Urinary bladder (tissue), 4 donors: Measurements from ENCODE around the gene COA8. TPM values are rescaled to one million over a fixed set of nuclear protein-coding genes. Genes with fewer than 3 reads are reported as not detected.
A peak's percentile ranks its signal among the peaks of the same experiment; 100 is the strongest.

ENCODE experiments used
- DNase-seq: peaks from one replicate; pipeline ENCODE4 v3.0.0-alpha.2; 2015; ENCODE audit errors: extremely low spot score
- H3K27ac ChIP-seq: one replicate; pipeline ENCODE4 v1.5.1; 2013; ENCODE audit warnings: low read depth, mild to moderate bottlenecking, moderate library complexity
- H3K36me3 ChIP-seq: one replicate; pipeline ENCODE4 v1.6.1; 2013; ENCODE audit warnings: mild to moderate bottlenecking, moderate library complexity; ENCODE audit not compliant: insufficient read depth
- H3K4me1 ChIP-seq: one replicate; pipeline ENCODE4 v1.6.1; 2013; ENCODE audit warnings: mild to moderate bottlenecking, moderate library complexity; ENCODE audit not compliant: insufficient read depth
- H3K4me3 ChIP-seq: one replicate; pipeline ENCODE4 v1.5.1; 2013; ENCODE audit warnings: low read depth, low read length
- WGBS: extraction: QIAGEN DNeasy Blood & Tissue Kit; methylation state at CpG from one replicate; pipeline ENCODE4 v1.1.7; 2013; 5-methylcytosine and 5-hydroxymethylcytosine counted together
- polyA plus RNA-seq: library from polyadenylated mRNA; stranded (reverse); fragments of 200-250 nt; gene quantifications from one replicate; pipeline ENCODE4 v1.2.3, GENCODE V29; 2013
- total RNA-seq: library from RNA; depleted of rRNA; stranded (reverse); fragments of >200 nt; gene quantifications from one replicate; pipeline ENCODE4 v1.2.3, GENCODE V29; 2014
- donor health status: healthy with polysubstance abuse.
- donor health status: healthy.

Gene COA8
- total and polyA plus RNA-seq, 2 donors: 37.0 to 52.4 TPM

DNA sequence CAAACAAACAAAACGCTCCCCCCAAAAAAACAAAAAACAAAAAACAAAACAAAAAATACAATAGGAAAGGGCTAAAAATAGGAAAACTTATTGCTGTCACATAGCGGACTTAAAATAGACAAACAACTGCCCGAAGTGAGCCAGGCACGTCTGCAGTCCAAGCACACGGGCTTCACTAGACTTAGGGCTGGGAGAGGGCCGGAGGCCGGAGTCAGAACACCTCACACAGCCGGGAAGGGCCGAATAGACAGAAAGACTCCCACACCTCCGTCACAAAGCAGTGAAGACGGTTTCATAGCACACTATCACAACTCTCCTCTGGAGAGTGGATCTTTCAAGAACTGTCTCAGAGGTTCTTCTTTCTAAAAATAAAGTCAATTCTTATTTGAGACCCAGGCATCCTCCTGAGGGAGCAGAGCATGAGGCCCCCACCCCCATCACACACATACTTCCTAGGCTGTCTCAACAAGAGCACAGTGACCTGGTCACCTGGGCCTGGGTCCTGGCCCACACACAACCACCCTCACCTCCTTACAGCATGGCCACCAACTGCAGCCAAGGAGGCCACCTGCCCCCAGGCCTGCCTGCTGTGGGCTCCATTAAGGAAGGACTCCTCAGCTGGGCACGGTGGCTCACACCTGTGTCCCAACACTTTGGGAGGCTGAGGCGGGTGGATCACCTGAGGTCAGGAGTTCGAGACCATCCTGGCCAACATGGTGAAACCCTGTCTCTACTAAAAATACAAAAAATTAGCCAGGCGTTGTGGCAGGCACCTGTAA lies 7.0 kb upstream of the COA8 start:
- Histone ChIP-seq H3K36me3 (no peaks in the 10 kb centered on the region), H3K4me3 (no peak overlapping the region), H3K4me1 (peaks cover 1% of the 10 kb centered on the region), H3K27ac (no peak overlapping the region)
- 75% methylated on average over 15 of the region's 15 CpGs for WGBS
- no peak for DNase-seq

DNA sequence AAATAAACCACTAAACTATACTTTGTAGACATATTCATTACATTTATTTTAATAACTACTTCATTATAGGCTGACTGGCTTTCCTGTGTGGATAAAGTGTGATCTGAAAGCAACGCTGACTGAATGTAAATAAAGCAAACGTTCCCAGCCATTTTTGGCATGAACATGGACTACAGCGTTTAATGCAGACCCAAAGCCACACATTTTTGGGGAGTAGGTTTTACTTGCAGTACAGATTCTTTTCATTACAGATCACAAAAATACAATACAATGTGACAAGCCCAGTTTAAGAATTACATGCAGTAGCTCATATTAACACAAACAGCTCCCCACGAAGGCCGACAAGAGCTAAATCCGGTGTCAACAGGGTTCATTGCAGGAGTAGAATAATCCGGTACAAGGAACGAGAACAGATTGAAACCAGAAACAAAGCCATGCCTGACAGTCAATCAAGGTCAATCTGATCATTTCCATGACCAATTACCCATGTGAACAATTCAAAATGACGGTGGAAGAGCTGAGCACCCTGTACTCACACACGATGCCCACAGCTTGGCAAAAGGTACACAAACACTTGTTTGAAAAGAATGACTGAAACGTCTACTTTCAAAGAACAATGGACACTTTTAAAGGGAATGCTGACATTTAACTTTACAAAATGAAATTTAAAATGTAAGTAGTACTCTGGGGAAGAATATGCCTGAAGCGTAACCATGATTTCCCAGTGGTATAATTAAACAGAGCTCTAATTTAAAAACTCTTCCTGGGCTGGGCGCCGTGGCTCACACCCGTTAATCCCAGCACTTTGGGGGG lies 5.6 kb upstream of the COA8 start:
- no peaks in the 10 kb centered on the region for H3K36me3 ChIP-seq
- DNase-seq: no peak
- WGBS: 45% methylated on average over 15 of the region's 15 CpGs
- H3K27ac ChIP-seq: no peak overlapping the region
- no peak overlapping the region for H3K4me3 ChIP-seq
- H3K4me1 ChIP-seq: peaks cover 1% of the 10 kb centered on the region

DNA sequence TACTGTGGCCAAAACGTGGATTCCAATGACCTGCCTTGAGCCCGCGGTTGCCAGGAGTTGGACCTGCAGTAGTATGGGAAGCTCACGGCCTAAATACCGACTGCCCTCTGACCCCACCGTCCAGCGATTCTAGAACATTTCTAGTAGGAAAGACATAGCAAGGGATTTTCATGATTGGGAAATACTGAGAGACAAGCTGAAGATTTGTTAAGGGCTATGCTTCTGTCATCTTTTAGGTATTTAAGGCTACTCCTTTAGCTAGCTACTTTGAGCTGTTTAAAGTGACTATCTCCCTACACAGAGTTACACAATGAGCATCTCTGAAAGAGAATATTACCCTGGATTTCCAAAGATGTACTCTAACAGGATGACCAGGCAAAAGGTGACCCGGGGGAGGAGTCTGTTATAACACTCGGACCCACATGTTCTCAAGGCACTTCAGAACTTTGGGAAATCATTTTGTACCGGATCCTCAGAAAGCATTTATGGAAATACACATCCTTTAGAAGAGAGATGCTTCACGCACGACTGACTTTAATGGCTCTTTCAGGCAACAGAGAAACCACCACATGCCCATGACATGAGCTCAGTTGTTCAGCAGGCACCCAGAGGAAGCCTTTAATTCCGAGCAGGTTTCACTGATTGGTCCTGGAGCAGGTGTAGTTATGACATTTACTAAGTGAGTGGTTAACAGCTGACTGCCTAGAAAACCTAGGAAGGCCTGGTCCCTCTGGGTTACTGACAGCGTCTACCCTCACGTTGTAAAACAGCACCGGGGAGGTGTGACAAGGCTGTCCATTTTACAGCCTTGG lies 4.5 kb upstream of the COA8 start:
- H3K4me1 ChIP-seq: peaks cover 1% of the 10 kb centered on the region
- DNase-seq: no peak

DNA sequence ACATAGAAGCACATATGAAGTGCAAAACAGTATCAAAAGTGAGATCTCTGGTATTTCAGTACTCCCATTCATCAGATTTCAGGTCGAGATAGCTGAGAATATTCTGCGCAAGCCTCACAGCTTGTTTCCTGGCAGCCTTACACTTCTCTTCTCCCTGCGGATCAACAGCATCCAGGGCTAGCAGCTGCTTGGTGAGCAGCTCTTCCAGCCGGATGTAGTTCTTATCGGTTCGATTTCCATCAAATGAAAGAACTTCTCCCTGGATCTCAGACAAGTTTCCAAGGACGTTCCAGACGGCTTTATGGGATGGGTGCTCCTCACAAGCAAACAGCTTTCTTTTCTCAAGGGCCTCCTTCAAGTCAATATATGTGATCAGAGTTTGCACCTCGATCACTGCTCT lies 3.0 kb upstream of the COA8 start:
- H3K27ac ChIP-seq: no peak overlapping the region
- H3K36me3 ChIP-seq: no peaks in the 10 kb centered on the region
- peaks cover 3% of the 10 kb centered on the region for H3K4me1 ChIP-seq
- 62% methylated on average over 9 of the region's 9 CpGs for WGBS
- DNase-seq: no peak
- H3K4me3 ChIP-seq: no peak overlapping the region

More for the DNA sequence above, 4.5 kb upstream of the COA8 start:
- H3K27ac ChIP-seq: peak overlapping the region; percentile 28
- H3K36me3 ChIP-seq: no peaks in the 10 kb centered on the region
- no peak overlapping the region for H3K4me3 ChIP-seq
- WGBS: 74% methylated on average over 16 of the region's 16 CpGs

DNA sequence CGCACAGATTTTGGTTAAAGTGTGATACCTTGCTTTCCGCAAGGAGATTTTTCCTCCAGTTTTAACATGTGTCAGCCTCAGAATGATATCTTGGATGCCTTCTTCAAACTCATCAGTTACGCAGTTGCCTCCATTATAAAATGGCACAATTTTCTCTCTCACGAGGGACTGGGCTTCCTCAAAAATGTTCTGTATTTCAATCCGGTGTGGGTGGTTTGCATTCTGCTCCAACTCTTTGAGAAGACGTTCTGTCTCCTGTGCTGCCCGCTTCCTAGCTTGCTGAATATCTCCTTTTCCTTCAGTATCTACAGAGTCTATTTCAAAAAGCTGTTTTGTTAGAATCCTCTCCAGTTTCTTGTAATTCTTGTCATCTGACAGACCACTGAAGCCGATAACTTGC lies 2.1 kb upstream of the COA8 start:
- no peaks in the 10 kb centered on the region for H3K36me3 ChIP-seq
- WGBS: 74% methylated on average over 8 of the region's 8 CpGs
- no peak overlapping the region for H3K27ac ChIP-seq

DNA sequence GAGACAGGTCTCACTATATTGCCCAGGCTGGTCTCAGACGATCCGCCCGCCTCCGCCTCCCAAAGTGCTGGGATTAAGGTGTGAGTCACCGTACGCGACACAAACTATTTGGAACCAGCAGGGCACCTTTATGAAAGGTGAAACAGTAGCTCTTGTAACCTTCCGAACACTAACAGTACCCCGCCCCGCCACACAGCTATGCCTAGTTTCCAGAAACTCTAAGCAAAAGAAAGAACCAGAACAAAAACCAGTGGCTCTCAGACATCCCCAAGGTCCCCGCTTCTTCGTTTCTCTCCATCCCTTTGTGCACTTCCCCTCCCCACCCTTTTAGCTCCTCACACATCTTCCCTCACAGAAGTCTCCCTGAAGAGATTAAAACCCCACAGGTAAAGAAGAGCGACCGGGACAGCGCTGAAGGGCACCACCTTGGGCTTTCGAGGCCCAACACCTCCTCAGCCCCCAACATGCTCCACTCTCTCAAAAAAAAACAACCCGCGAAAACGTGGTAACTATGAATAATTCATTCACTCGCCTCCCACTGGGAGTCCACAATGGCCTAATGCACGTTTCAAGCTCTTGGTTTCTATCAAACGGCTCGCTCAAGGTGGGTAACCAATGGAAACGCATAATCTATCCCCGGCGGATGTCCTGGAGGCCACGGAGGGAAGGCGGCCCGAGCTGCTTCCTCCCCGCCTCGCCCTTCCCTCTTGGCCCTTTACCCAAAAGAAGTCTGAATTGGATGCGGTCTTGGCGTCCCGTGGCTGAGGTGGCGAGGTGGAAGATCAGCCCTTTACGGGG lies 1.2 kb upstream of the COA8 start:
- peak overlapping the region; percentile 92 for H3K27ac ChIP-seq
- WGBS: 4% methylated on average over 36 of the region's 36 CpGs
- no peak for DNase-seq
- H3K4me1 ChIP-seq: peaks cover 3% of the 10 kb centered on the region
- peak overlapping the region; percentile 93 for H3K4me3 ChIP-seq
- H3K36me3 ChIP-seq: no peaks in the 10 kb centered on the region

More for the DNA sequence above, 2.1 kb upstream of the COA8 start:
- Histone ChIP-seq H3K4me1 (peaks cover 3% of the 10 kb centered on the region), H3K4me3 (no peak overlapping the region)
- DNase-seq: no peak

DNA sequence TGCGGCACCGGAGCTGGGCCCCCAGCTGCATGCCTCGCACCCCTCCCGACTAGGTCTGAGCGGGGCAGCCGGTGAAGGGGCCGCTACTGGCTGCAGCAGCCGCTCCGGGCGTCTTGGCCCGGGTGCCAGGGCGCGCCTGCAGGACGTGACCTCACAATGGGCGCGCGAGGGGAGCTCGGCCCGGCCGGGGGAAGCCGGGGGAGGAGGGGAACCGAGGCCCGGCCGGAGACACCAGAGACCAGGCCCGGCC lies 656 bp upstream of the COA8 start:
- peaks cover 3% of the 10 kb centered on the region for H3K4me1 ChIP-seq
- WGBS: under 1% methylated on average over 25 of the region's 25 CpGs
- H3K4me3 ChIP-seq: peak overlapping the region; percentile 93
- H3K27ac ChIP-seq: peak overlapping the region; percentile 92
- no peak for DNase-seq
- H3K36me3 ChIP-seq: no peaks in the 10 kb centered on the region

DNA sequence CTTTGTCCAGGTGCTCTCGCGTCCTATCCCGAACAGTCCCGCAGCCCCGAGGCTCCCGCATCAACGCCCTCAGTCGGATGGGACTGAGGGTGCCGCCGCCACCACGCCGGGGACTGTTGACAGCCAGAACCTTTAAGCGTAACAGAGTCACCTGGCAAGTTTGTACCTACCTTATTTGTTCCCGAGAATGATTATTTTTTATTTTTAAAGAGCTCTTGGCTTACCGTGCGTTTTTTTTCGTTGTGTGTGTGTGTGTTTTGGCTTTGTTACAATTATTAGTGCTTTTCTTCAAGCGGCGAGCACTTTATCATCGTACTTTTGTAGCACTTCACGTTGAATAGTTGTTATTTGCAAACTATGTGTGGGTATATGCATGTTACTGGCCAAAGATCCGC lies 463 bp downstream of the COA8 start:
- H3K27ac ChIP-seq: peak overlapping the region; percentile 92
- peaks cover 3% of the 10 kb centered on the region for H3K4me1 ChIP-seq

DNA sequence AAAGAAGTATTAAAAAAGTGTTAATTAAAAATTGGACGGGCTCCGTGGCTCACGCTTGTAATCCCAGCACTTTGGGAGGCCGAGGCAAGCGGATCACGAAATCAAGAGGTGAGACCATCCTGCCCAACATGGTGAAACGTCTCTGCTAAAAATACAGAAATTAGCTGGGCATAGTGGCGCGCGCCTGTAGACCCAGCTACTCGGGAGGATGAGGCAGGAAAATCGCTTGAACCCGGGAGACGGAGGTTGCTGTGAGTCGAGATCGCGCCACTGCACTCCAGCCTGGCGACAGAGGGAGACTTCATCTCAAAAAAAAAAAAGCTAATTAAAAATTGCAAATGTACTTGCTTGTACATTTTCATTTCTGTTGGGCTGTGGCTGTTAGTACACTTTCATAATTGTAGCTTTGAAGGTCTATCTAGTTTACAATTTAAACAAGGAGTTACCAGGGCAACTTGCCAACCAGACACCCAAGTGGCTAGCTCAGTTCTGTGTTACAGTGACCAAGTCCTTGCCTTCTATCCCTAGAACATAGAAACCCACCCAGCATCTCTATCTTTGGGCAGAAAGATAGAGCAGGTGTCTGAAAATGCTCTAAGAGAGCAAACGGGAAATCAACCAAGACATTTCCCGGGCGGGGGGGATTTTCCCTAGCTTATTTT lies 1.2 kb downstream of the COA8 start:
- H3K27ac ChIP-seq: no peak overlapping the region
- WGBS: 61% methylated on average over 21 of the region's 21 CpGs
- DNase-seq: no peak
- H3K36me3 ChIP-seq: no peaks in the 10 kb centered on the region
- peaks cover 2% of the 10 kb centered on the region for H3K4me1 ChIP-seq
- peak overlapping the region; percentile 93 for H3K4me3 ChIP-seq

More for the DNA sequence above, 463 bp downstream of the COA8 start:
- Histone ChIP-seq H3K36me3 (no peaks in the 10 kb centered on the region), H3K4me3 (peak overlapping the region; percentile 93)
- DNase-seq: no peak
- under 1% methylated on average over 22 of the region's 22 CpGs for WGBS

DNA sequence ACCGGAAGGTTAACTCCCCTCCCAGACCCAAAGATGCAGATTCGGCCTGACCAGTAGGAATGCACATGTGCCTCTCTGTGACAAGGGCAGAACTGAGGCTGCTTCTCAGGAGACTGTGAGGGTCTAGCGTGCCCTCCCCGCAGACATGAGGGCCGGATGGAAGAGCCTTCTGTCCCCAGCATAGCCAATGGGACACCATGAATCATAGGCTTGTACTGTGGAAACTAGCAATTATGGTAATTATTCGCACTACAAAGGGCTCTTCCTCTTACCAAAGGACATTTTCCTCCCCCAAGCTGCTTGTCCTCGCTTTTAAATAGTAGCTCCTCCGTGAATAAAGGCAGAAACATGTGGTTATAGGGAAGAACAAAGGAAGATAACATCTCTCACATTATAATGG lies 6.2 kb downstream of the COA8 start:
- Histone ChIP-seq H3K4me1 (peaks cover 2% of the 10 kb centered on the region), H3K4me3 (no peak overlapping the region), H3K36me3 (no peaks in the 10 kb centered on the region), H3K27ac (no peak overlapping the region)
- no peak for DNase-seq
- 73% methylated on average over 8 of the region's 8 CpGs for WGBS

DNA sequence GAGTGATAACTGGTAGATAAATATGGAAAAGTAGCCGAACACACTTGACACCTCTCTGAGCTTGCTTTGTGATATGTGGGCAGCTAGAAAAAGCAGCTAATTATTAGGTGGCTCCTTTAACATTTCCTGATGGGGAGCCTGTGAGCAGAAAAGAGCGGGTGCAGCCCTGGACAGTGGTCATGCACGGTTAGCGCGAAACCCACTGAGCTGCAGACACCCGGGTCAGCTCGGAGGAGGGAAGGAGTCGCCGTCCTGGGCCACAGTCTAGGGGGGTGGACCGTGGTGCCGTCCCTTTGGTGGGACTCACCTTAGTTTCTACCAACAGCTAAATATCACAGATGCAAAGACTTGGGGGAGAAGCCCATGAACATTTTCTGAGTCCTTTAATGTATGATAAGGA lies 6.6 kb downstream of the COA8 start:
- no peak overlapping the region for H3K4me3 ChIP-seq
- 83% methylated on average over 11 of the region's 11 CpGs for WGBS
- no peak for DNase-seq
- no peaks in the 10 kb centered on the region for H3K4me1 ChIP-seq
- no peak overlapping the region for H3K27ac ChIP-seq
- no peaks in the 10 kb centered on the region for H3K36me3 ChIP-seq

DNA sequence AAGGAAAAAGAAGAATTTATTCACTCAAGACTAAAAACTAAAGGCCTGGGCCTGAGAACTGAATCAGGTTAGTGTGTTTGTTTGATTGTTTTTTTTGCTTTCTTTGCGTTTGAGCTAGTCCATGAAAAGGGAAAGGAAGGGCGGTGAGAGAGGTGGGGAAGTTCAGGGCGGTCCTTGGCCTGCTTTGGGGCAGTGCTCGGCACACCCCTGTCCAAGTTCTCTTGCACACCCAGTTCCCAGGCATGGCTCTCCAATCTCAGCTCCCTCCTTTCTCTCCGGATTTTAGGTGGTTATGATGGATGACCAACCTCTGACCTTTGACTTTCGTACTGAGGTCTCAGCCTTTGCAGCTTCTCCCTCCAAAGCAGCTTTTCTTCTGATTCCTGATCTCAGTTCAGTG lies 11.3 kb downstream of the COA8 start:
- peaks cover 2% of the 10 kb centered on the region for H3K4me1 ChIP-seq
- H3K36me3 ChIP-seq: no peaks in the 10 kb centered on the region
- H3K27ac ChIP-seq: no peak overlapping the region
- H3K4me3 ChIP-seq: no peak overlapping the region
- WGBS: 64% methylated on average over 6 of the region's 6 CpGs
- no peak for DNase-seq
